Measurements from ENCODE around the gene TFB2M.

GRCh38 chr1:246513041-246513440 lies 53.0 kb downstream of the TFB2M start:
- TF ChIP-seq CTCF (IDR thresholded peaks at IDR 0.05) (no peak), EZH2 (IDR thresholded peaks at IDR 0.05; ENCODE audit: borderline replicate concordance, insufficient read depth, low read depth, low read length, poor library complexity, severe bottlenecking) (no peak)

Data from B cell (primary cell).